Karpas-422 (cell line): Measurements from ENCODE around the gene SLC7A5. TPM values are rescaled to one million over a fixed set of nuclear protein-coding genes. Genes with fewer than 3 reads are reported as not detected.
"Not testable (repeated sequence)": the region's sequence is repeated elsewhere in the genome, so short reads cannot be mapped to it uniquely, and the experiment has no call there.

Experiments used
- DNase-seq: peaks from one replicate; pipeline ENCODE4 v3.0.0-alpha.2; 2015
- H2AFZ ChIP-seq: fragments of 200-600 bp; sonication (generic); 2 replicates; pipeline ENCODE4 v1.6.1; 2014; ENCODE audit warnings: antibody characterized with exemption, low read length, mixed read lengths
- H3K27ac ChIP-seq: fragments of 200-600 bp; sonication (generic); 2 replicates; pipeline ENCODE4 v1.5.1; 2014; ENCODE audit warnings: mild to moderate bottlenecking, low read length, moderate library complexity
- H3K27me3 ChIP-seq: fragments of 200-600 bp; sonication (generic); 2 replicates; pipeline ENCODE4 v1.6.1; 2014; ENCODE audit warnings: low read length, mixed read lengths
- H3K36me3 ChIP-seq: fragments of 200-600 bp; sonication (generic); 2 replicates; pipeline ENCODE4 v1.6.1; 2014; ENCODE audit warnings: low read length, mixed read lengths; ENCODE audit not compliant: insufficient read depth
- H3K4me1 ChIP-seq: fragments of 200-600 bp; sonication (generic); 2 replicates; pipeline ENCODE4 v1.6.1; 2014; ENCODE audit warnings: mild to moderate bottlenecking, low read length, mixed read lengths
- H3K4me2 ChIP-seq: fragments of 200-600 bp; sonication (generic); 2 replicates; pipeline ENCODE4 v1.6.1; 2014; ENCODE audit warnings: low read length, low read depth, mild to moderate bottlenecking; ENCODE audit not compliant: poor library complexity, severe bottlenecking
- H3K4me3 ChIP-seq: fragments of 200-600 bp; sonication (generic); 2 replicates; pipeline ENCODE4 v1.5.1; 2014; ENCODE audit warnings: mild to moderate bottlenecking, antibody characterized with exemption, low read length, mixed read lengths
- H3K79me2 ChIP-seq: fragments of 200-600 bp; sonication (generic); 2 replicates; pipeline ENCODE4 v1.6.1; 2014; ENCODE audit warnings: mild to moderate bottlenecking, low read length, mixed read lengths
- H3K9ac ChIP-seq: fragments of 200-600 bp; sonication (generic); 2 replicates; pipeline ENCODE4 v1.6.0; 2014; ENCODE audit warnings: low read length
- H3K9me2 ChIP-seq: fragments of 200-600 bp; sonication (generic), shearing (Covaris generic); replicated peaks from 2 replicates; pipeline ENCODE4 v1.6.0; 2014; ENCODE audit warnings: mild to moderate bottlenecking, low read length, moderate library complexity; ENCODE audit not compliant: insufficient read depth
- H3K9me3 ChIP-seq: fragments of 300-700, 200-600 bp; sonication (generic); 2 replicates; pipeline ENCODE4 v1.6.1; 2014; ENCODE audit warnings: low read length, mixed read lengths
- H4K20me1 ChIP-seq: fragments of 200-600 bp; sonication (generic); 2 replicates; pipeline ENCODE4 v1.6.1; 2014; ENCODE audit warnings: mild to moderate bottlenecking, antibody characterized with exemption, low read length, low read depth; ENCODE audit not compliant: insufficient read depth
- total RNA-seq: library from RNA; depleted of rRNA; stranded (reverse); fragments of >200 nt; shearing (Covaris generic); gene quantifications from 2 replicates; pipeline ENCODE4 v1.2.3, GENCODE V29; 2014; ENCODE audit warnings: low replicate concordance

The SLC7A5 gene
- total RNA-seq, 1 experiment from 2014 or later: 163 TPM

- not testable (repeated sequence) for H4K20me1 ChIP-seq, H3K9me2 ChIP-seq, H3K9me3 ChIP-seq, H3K79me2 ChIP-seq, H3K4me3 ChIP-seq, H3K27ac ChIP-seq, H3K9ac ChIP-seq, H2AFZ ChIP-seq, H3K36me3 ChIP-seq, H3K27me3 ChIP-seq
- H3K4me2 ChIP-seq: peak overlapping the region; percentile 26
- DNase-seq: peak; percentile 92
- H3K4me1 ChIP-seq: peaks cover 12% of the 10 kb centered on the region
Measured at GRCh38 chr16:87909203-87909935, 40.1 kb upstream of the SLC7A5 start.

GRCh38 chr16:87908101-87908500, 38.8 kb upstream of the SLC7A5 start:
- H3K9me3 ChIP-seq, H3K27ac ChIP-seq, H4K20me1 ChIP-seq, H3K27me3 ChIP-seq, H3K79me2 ChIP-seq, H3K36me3 ChIP-seq, H3K4me3 ChIP-seq, H2AFZ ChIP-seq, H3K9me2 ChIP-seq, DNase-seq, H3K9ac ChIP-seq, H3K4me2 ChIP-seq: not testable (repeated sequence)
- peaks cover 12% of the 10 kb centered on the region for H3K4me1 ChIP-seq

- H3K4me3 ChIP-seq, H4K20me1 ChIP-seq, H3K9me3 ChIP-seq, H2AFZ ChIP-seq, H3K36me3 ChIP-seq, H3K27me3 ChIP-seq, DNase-seq, H3K4me2 ChIP-seq, H3K9ac ChIP-seq, H3K27ac ChIP-seq, H3K4me1 ChIP-seq, H3K79me2 ChIP-seq, H3K9me2 ChIP-seq: not testable (repeated sequence)
Measured at GRCh38 chr16:87905521-87905920, 36.2 kb upstream of the SLC7A5 start.

GRCh38 chr16:87904963-87905362, 35.7 kb upstream of the SLC7A5 start:
- not testable (repeated sequence) for H3K79me2 ChIP-seq, H3K9me3 ChIP-seq, H3K9ac ChIP-seq, H3K27me3 ChIP-seq, H3K4me3 ChIP-seq, DNase-seq, H3K36me3 ChIP-seq, H3K27ac ChIP-seq, H3K9me2 ChIP-seq, H3K4me1 ChIP-seq, H2AFZ ChIP-seq, H3K4me2 ChIP-seq, H4K20me1 ChIP-seq

- not testable (repeated sequence) for DNase-seq, H3K4me1 ChIP-seq, H3K27me3 ChIP-seq, H4K20me1 ChIP-seq, H3K9me2 ChIP-seq, H3K4me2 ChIP-seq, H3K27ac ChIP-seq, H3K36me3 ChIP-seq, H3K9ac ChIP-seq, H3K9me3 ChIP-seq, H3K79me2 ChIP-seq, H3K4me3 ChIP-seq, H2AFZ ChIP-seq
Measured at GRCh38 chr16:87900489-87900888, 31.2 kb upstream of the SLC7A5 start.

- Histone ChIP-seq H3K4me3 (no peak overlapping the region), H4K20me1 (no peaks in the 10 kb centered on the region), H3K9ac (no peak overlapping the region), H3K79me2 (no peaks in the 10 kb centered on the region), H3K9me2 (no peaks in the 10 kb centered on the region), H3K27me3 (no peaks in the 10 kb centered on the region), H3K4me1 (peaks cover 9% of the 10 kb centered on the region), H3K4me2 (no peak overlapping the region), H3K36me3 (no peaks in the 10 kb centered on the region), H3K9me3 (no peaks in the 10 kb centered on the region), H2AFZ (no peak overlapping the region), H3K27ac (no peak overlapping the region)
- DNase-seq: no peak
Measured at GRCh38 chr16:87897521-87898505, 28.5 kb upstream of the SLC7A5 start.

GRCh38 chr16:87896924-87897520, 27.7 kb upstream of the SLC7A5 start:
- not testable (repeated sequence) for H3K79me2 ChIP-seq, H3K27ac ChIP-seq, H4K20me1 ChIP-seq, H3K36me3 ChIP-seq, H2AFZ ChIP-seq, H3K4me2 ChIP-seq, H3K4me3 ChIP-seq, H3K27me3 ChIP-seq, H3K9me2 ChIP-seq, H3K9ac ChIP-seq, H3K4me1 ChIP-seq, DNase-seq, H3K9me3 ChIP-seq

- DNase-seq, H3K4me3 ChIP-seq, H4K20me1 ChIP-seq, H3K9ac ChIP-seq, H3K4me2 ChIP-seq, H3K4me1 ChIP-seq, H3K9me3 ChIP-seq, H3K27me3 ChIP-seq, H3K79me2 ChIP-seq, H3K9me2 ChIP-seq, H2AFZ ChIP-seq, H3K27ac ChIP-seq, H3K36me3 ChIP-seq: not testable (repeated sequence)
Measured at GRCh38 chr16:87896176-87896890, 27.0 kb upstream of the SLC7A5 start.
